MM.1S (cell line): Measurements from ENCODE around the gene ATP6V1F.

Experiments
- EZH2 ChIP-seq: fragments of 300-600 bp; sonication (generic); optimal IDR thresholded peaks from 2 replicates; pipeline ENCODE3; 2017; ENCODE audit warnings: low read depth, mild to moderate bottlenecking, antibody characterized with exemption, low read length, mixed read lengths
- EZH2phosphoT487 ChIP-seq: fragments of 300-600 bp; sonication (generic); IDR thresholded peaks from 2 replicates; pipeline ENCODE4 v1.6.1; 2018; ENCODE audit warnings: antibody characterized with exemption, low read length
- TF ChIP-seq, protein P1 (sequence below): fragments of 300-600 bp; sonication (generic); IDR thresholded peaks from 2 replicates; pipeline ENCODE4 v1.5.1; 2016; ENCODE audit warnings: antibody characterized with exemption, low read length, mixed read lengths

DNA sequence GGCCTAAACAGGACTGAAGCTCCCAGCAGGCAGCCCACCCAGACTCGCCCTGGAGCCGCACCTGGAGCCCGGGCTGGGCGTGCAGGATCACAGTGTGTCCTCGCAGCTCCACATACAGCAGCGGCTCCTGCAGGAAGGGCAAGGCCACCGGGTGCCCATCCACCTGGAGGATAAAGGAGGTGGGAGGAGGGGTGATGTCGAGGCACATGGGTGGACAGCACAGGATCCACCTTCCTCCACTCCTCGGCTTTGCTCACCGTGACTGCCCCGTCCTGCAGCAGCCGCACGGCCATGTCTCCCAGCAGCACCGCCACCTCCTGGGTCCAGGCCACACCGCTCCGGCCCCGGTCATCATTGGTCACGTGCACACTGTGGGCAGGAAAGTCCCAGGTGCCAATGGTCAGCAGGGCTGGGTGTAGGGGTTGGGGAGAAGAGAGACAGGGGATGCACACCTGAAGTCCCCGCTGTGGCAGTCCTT is 16.8 kb downstream of the ATP6V1F start:
- TF ChIP-seq, protein P1, sequence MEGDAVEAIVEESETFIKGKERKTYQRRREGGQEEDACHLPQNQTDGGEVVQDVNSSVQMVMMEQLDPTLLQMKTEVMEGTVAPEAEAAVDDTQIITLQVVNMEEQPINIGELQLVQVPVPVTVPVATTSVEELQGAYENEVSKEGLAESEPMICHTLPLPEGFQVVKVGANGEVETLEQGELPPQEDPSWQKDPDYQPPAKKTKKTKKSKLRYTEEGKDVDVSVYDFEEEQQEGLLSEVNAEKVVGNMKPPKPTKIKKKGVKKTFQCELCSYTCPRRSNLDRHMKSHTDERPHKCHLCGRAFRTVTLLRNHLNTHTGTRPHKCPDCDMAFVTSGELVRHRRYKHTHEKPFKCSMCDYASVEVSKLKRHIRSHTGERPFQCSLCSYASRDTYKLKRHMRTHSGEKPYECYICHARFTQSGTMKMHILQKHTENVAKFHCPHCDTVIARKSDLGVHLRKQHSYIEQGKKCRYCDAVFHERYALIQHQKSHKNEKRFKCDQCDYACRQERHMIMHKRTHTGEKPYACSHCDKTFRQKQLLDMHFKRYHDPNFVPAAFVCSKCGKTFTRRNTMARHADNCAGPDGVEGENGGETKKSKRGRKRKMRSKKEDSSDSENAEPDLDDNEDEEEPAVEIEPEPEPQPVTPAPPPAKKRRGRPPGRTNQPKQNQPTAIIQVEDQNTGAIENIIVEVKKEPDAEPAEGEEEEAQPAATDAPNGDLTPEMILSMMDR = no peak
- TF ChIP-seq EZH2 (no peak), EZH2phosphoT487 (no peak)
